Mammary epithelial cell (primary cell): ENCODE measurements around the gene DNAH7.

Experiments used
- CTCF ChIP-seq, 2 donors: IDR thresholded peaks in 1 of 2; conservative IDR thresholded peaks in 1 of 2; 2 replicates each; pipeline ENCODE4 v1.5.1; 2011 to 2012; ENCODE audit warnings: inconsistent platforms in 2 of 2, low read length in 2 of 2, mild to moderate bottlenecking in 2 of 2, control low read depth in 1 of 2, low read depth in 1 of 2; ENCODE audit not compliant: insufficient read depth in 1 of 2; ENCODE audit errors: extremely low read depth in 1 of 2
- EZH2 ChIP-seq: IDR thresholded peaks from 2 replicates; pipeline ENCODE4 v1.6.1; 2012; ENCODE audit warnings: low read length, inconsistent platforms, borderline replicate concordance

- TF ChIP-seq CTCF (conservative IDR thresholded peaks at IDR 0.05 in 1 of 2, IDR thresholded peaks at IDR 0.05 in 1 of 2; ENCODE audit: extremely low read depth in 1 of 2, insufficient read depth in 1 of 2, low read depth in 1 of 2, low read length in 2 of 2) (no peak), EZH2 (no peak)
These were observed 197.3 kb downstream of the DNAH7 start for GRCh38 chr2:195871326-195871725.
